GM21717 (cell line): ENCODE data around the gene PGAP3.

ENCODE experiments used
- ATAC-seq: cut with Tn5 transposase; IDR thresholded peaks from one replicate; pipeline ENCODE4 v1.9.1; 2021; ENCODE audit warnings: mild to moderate bottlenecking, moderate library complexity; ENCODE audit not compliant: unreplicated experiment

Gene PGAP3

GRCh38 chr17:39673335-39674081 is 14.3 kb downstream of the PGAP3 start:
- ATAC-seq, result no peak

GRCh38 chr17:39672522-39673334 is 15.1 kb downstream of the PGAP3 start:
- ATAC-seq, result no peak

- ATAC-seq, result no peak
Observed at GRCh38 chr17:39671651-39672521, 16.0 kb downstream of the PGAP3 start.

- ATAC-seq, result no peak
Observed at GRCh38 chr17:39670746-39671145, 17.1 kb downstream of the PGAP3 start.

GRCh38 chr17:39669897-39670735 is 17.7 kb downstream of the PGAP3 start:
- no peak for ATAC-seq

GRCh38 chr17:39667945-39668924 is 19.6 kb downstream of the PGAP3 start, which contains the start of gene PNMT:
TSS of gene PNMT (plus strand) at chr17:39668453. CDS start at chr17:39668476, 23 bp downstream.
- no peak for ATAC-seq

GRCh38 chr17:39667262-39667944 is 20.5 kb downstream of the PGAP3 start:
- no peak for ATAC-seq

GRCh38 chr17:39666601-39667261 is 21.1 kb downstream of the PGAP3 start:
- ATAC-seq, result no peak

GRCh38 chr17:39666231-39666600 is 21.6 kb downstream of the PGAP3 start:
- ATAC-seq, result no peak

- ATAC-seq, result no peak
Observed at GRCh38 chr17:39665642-39666224, 22.1 kb downstream of the PGAP3 start.

- ATAC-seq, result no peak
Observed at GRCh38 chr17:39664581-39665561, 23.0 kb downstream of the PGAP3 start, which contains the start of gene TCAP. TSS of gene TCAP (plus strand) at chr17:39665349. CDS start at chr17:39665360, 11 bp downstream.

GRCh38 chr17:39663688-39664580 is 23.9 kb downstream of the PGAP3 start:
- ATAC-seq, result no peak

GRCh38 chr17:39663340-39663687 is 24.5 kb downstream of the PGAP3 start:
- no peak for ATAC-seq

GRCh38 chr17:39662551-39663339 is 25.1 kb downstream of the PGAP3 start:
- ATAC-seq, result no peak
